NCI-H2081 treated with DMSO at 0.1 percent for 48 hours (cell line): ENCODE data around the gene OSBPL5.

Experiments used
- DNase-seq: peaks from one replicate; lab custom pipeline; 2025; lab: John Stamatoyannopoulos, UW

The OSBPL5 gene

GRCh38 chr11:3148255-3148989 is 16.7 kb downstream of the OSBPL5 start:
- no peak for DNase-seq

- DNase-seq = no peak
Measured at GRCh38 chr11:3147626-3148025, 17.5 kb downstream of the OSBPL5 start.

GRCh38 chr11:3147257-3147619 is 17.9 kb downstream of the OSBPL5 start:
- no peak for DNase-seq

- no peak for DNase-seq
Measured at GRCh38 chr11:3146612-3147256, 18.4 kb downstream of the OSBPL5 start.

GRCh38 chr11:3145206-3145520 is 19.9 kb downstream of the OSBPL5 start:
- no peak for DNase-seq

- no peak for DNase-seq
Measured at GRCh38 chr11:3144296-3145205, 20.6 kb downstream of the OSBPL5 start.

- no peak for DNase-seq
Measured at GRCh38 chr11:3143136-3143880, 21.8 kb downstream of the OSBPL5 start.

GRCh38 chr11:3140291-3140603 is 24.9 kb downstream of the OSBPL5 start:
- DNase-seq = no peak

GRCh38 chr11:3139481-3140290 is 25.4 kb downstream of the OSBPL5 start:
- no peak for DNase-seq

GRCh38 chr11:3139086-3139440 is 26.0 kb downstream of the OSBPL5 start:
- DNase-seq = no peak

GRCh38 chr11:3138178-3139085 is 26.7 kb downstream of the OSBPL5 start:
- no peak for DNase-seq

- DNase-seq = no peak
Measured at GRCh38 chr11:3137486-3138177, 27.5 kb downstream of the OSBPL5 start.

- DNase-seq = no peak
Measured at GRCh38 chr11:3136546-3137455, 28.3 kb downstream of the OSBPL5 start.

- DNase-seq = no peak
Measured at GRCh38 chr11:3135481-3136440, 29.3 kb downstream of the OSBPL5 start.

GRCh38 chr11:3134651-3135480 is 30.2 kb downstream of the OSBPL5 start:
- DNase-seq = no peak

- no peak for DNase-seq
Measured at GRCh38 chr11:3134218-3134621, 30.9 kb downstream of the OSBPL5 start.
